K562 (cell line): Measurements from ENCODE around the gene IZUMO4. TPM values are rescaled to one million over a fixed set of nuclear protein-coding genes. Genes with fewer than 3 reads are reported as not detected.
A peak's percentile ranks its signal among the peaks of the same experiment; 100 is the strongest.

Experiments used
- ARHGAP35 ChIP-seq: fragments of 450-650 bp; IDR thresholded peaks from 2 replicates; pipeline ENCODE4 v1.6.1; 2018; ENCODE audit not compliant: partially characterized antibody
- ASH1L ChIP-seq: fragments of 450-650 bp; IDR thresholded peaks from 2 replicates; pipeline ENCODE4 v1.6.1; 2018; ENCODE audit warnings: borderline replicate concordance, mild to moderate bottlenecking, low read depth; ENCODE audit not compliant: partially characterized antibody
- ATF7 ChIP-seq: fragments of 450-650 bp; IDR thresholded peaks from 2 replicates; pipeline ENCODE4 v1.7.1; 2014; ENCODE audit warnings: mild to moderate bottlenecking, moderate library complexity
- GATAD2A ChIP-seq: fragments of 450-650 bp; IDR thresholded peaks from 2 replicates; pipeline ENCODE4 v1.6.1; 2017
- HNRNPLL ChIP-seq: fragments of 200-400 bp; formaldehyde crosslinking; IDR thresholded peaks from 2 replicates; pipeline ENCODE4 v1.6.1; 2017; ENCODE audit warnings: low read length, low read depth, mild to moderate bottlenecking; ENCODE audit not compliant: poor library complexity, severe bottlenecking
- MTF1 ChIP-seq: fragments of 250-450 bp; sonication (Bioruptor Pico); IDR thresholded peaks from 2 replicates; pipeline ENCODE4 v1.9.0; 2021; ENCODE audit warnings: moderate library complexity, mild to moderate bottlenecking, inconsistent platforms, borderline replicate concordance
- MXI1 ChIP-seq: IDR thresholded peaks from 2 replicates; pipeline ENCODE4 v1.6.1; 2011; ENCODE audit warnings: low read depth, mild to moderate bottlenecking, improper control_type of control experiment, low read length
- NEUROD1 ChIP-seq: fragments of 150-350 bp; IDR thresholded peaks from 2 replicates; pipeline ENCODE4 v1.6.1; 2014; ENCODE audit warnings: borderline replicate concordance, low read length, low read depth; ENCODE audit not compliant: partially characterized antibody
- NFE2L1 ChIP-seq: fragments of 450-650 bp; IDR thresholded peaks from 2 replicates; pipeline ENCODE4 v1.6.1; 2016; ENCODE audit warnings: missing genetic modification characterization, low read depth, mild to moderate bottlenecking, missing compliant biosample characterization, moderate library complexity, borderline replicate concordance
- PTBP1 ChIP-seq: fragments of 200-400 bp; formaldehyde crosslinking; IDR thresholded peaks from 2 replicates; pipeline ENCODE4 v1.6.1; 2017; ENCODE audit warnings: low read depth, low read length
- RAD21 ChIP-seq, 2 experiments: fragments of 250-450 bp in 1 of 2; fragments of 450-650 bp in 1 of 2; sonication (Bioruptor Pico) in 1 of 2; formaldehyde crosslinking in 1 of 2; IDR thresholded peaks in 1 of 2; conservative IDR thresholded peaks in 1 of 2; 2 replicates each; pipeline versions ENCODE4 v1.4.0 to v1.8.0; 2020 to 2022; ENCODE audit warnings: mild to moderate bottlenecking in 2 of 2, moderate library complexity in 1 of 2
- RAD51 ChIP-seq: fragments of 450-650 bp; IDR thresholded peaks from 2 replicates; pipeline ENCODE4 v1.7.1; 2016; ENCODE audit warnings: low read depth, mild to moderate bottlenecking, borderline replicate concordance
- SP2 ChIP-seq: IDR thresholded peaks from 2 replicates; pipeline ENCODE4 v1.6.1; 2011; ENCODE audit warnings: mild to moderate bottlenecking, low read depth, low read length, moderate library complexity; ENCODE audit not compliant: poor library complexity, severe bottlenecking; ENCODE audit errors: extremely low read depth
- SRSF7 ChIP-seq: fragments of 200-400 bp; formaldehyde crosslinking; optimal IDR thresholded peaks from 2 replicates; pipeline ENCODE3; 2017; ENCODE audit warnings: mild to moderate bottlenecking, low read depth, low read length
- TAL1 ChIP-seq: fragments of 450-650 bp; IDR thresholded peaks from 2 replicates; pipeline ENCODE4 v1.6.1; 2016; ENCODE audit warnings: mild to moderate bottlenecking
- ZNF41 ChIP-seq: fragments of 250-450 bp; sonication (Bioruptor Pico); conservative IDR thresholded peaks from 2 replicates; pipeline ENCODE4 v1.4.0; 2020; ENCODE audit warnings: mild to moderate bottlenecking
- ZNF583 ChIP-seq: fragments of 250-450 bp; sonication (Bioruptor Pico); IDR thresholded peaks from 2 replicates; pipeline ENCODE4 v1.4.0; 2020
- polyA plus RNA-seq, 8 experiments: library from polyadenylated mRNA; depleted of rRNA in 4 of 8; stranded (reverse) in 5 of 8; unstranded in 3 of 8; fragments of >200 nt; fragmentation: Nextera tagmentation in 2 of 8; fragmentation: Illumina TruSeq in 1 of 8; extraction: Ambion mirVana in 2 of 8; extraction: Trizol in 1 of 8; gene quantifications; 2 replicates each; pipeline versions ENCODE4 v1.2.1 to v1.2.3, GENCODE V29; 2011 to 2014; ENCODE audit warnings: inconsistent platforms in 1 of 8, missing spikeins in 1 of 8
- total RNA-seq, 7 experiments: library from RNA; depleted of rRNA in 6 of 7; stranded (reverse); fragments of >200 nt in 6 of 7; fragmentation: Illumina TruSeq in 2 of 7; extraction: Trizol in 2 of 7; gene quantifications; 2 replicates each; pipeline versions ENCODE4 v1.2.1 to v1.2.3, GENCODE V29; 2011 to 2021; ENCODE audit warnings: low replicate concordance in 1 of 7
- TF ChIP-seq, protein P1 (sequence below): fragments of 250-450 bp; sonication (Bioruptor Pico); IDR thresholded peaks from 2 replicates; pipeline ENCODE4 v1.4.0; 2020; ENCODE audit warnings: mild to moderate bottlenecking
- TF ChIP-seq, protein P2 (sequence below): fragments of 250-450 bp; sonication (Bioruptor Pico); IDR thresholded peaks from 2 replicates; pipeline ENCODE4 v1.5.0; 2021
- TF ChIP-seq, protein P3 (sequence below): fragments of 450-650 bp; IDR thresholded peaks from 2 replicates; pipeline ENCODE4 v1.6.1; 2017; ENCODE audit warnings: mild to moderate bottlenecking, moderate library complexity
- TF ChIP-seq, protein P4 (sequence below): sonication (generic); formaldehyde crosslinking; IDR thresholded peaks from 2 replicates; pipeline ENCODE4 v1.8.0; 2022; ENCODE audit warnings: missing genetic modification reagents, mild to moderate bottlenecking, moderate library complexity, borderline replicate concordance
- TF ChIP-seq, protein P5 (sequence below): fragments of 250-450 bp; sonication (Bioruptor Pico); IDR thresholded peaks from 2 replicates; pipeline ENCODE4 v1.4.0; 2020

The IZUMO4 gene
- total and polyA plus RNA-seq, 9 of the 15 experiments (the other 6 are each of a cell fraction or from before 2014, with no cell fraction given) = 0.07 to 3.9 (median 1.2) TPM

DNA sequence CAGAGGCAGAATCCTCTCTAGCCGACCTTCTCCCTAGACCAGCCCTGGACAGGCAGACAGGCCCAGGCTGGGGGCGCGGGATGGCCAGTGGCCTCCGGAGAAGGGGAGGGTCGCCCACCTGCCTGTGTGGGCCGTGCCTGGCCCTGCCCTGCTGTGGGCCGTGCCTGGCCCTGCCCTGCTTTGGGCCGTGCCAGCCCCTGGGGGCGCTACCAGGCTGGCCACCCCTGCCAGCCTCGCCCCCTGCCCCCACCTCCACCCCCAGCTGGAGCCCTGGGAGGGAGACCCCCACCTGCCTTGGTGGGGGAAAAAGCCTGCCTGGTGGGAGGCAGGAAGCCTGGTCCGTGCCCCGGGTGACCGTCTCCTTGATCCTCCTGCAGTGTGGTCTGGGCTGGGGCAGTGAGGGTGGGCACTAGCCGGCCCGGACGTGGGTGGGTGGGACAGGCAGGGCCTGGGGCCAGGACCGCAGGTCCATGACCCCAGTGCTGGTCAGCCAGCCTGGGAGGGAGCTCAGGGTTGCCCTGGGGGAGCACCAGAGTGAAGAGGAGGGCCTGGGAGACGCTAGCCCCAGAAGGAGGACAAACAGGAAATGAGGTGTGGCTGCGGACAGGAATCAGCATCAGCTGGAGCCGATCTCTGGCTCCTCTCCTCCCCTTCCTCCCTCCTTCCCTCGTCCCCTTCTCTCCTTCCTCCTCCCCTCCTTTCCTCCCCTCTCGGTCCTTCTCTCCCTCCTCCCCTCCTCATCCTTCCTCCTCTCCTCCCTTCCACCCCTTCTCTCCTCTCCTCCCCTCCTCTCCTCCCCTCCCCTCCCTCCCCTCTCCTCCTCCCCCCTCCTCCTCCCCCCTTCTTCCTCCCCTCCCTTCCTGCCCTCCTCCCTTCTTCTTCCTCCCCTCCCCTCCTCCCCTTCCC, 40.5 kb upstream of the IZUMO4 start (continued):
- TF ChIP-seq, protein P1, sequence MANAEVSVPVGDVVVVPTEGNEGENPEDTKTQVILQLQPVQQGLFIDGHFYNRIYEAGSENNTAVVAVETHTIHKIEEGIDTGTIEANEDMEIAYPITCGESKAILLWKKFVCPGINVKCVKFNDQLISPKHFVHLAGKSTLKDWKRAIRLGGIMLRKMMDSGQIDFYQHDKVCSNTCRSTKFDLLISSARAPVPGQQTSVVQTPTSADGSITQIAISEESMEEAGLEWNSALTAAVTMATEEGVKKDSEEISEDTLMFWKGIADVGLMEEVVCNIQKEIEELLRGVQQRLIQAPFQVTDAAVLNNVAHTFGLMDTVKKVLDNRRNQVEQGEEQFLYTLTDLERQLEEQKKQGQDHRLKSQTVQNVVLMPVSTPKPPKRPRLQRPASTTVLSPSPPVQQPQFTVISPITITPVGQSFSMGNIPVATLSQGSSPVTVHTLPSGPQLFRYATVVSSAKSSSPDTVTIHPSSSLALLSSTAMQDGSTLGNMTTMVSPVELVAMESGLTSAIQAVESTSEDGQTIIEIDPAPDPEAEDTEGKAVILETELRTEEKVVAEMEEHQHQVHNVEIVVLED = no peak; the same call in 1 of the 2 replicates
- TF ChIP-seq HNRNPLL = no peak
- no peak for TF ChIP-seq ARHGAP35
- TF ChIP-seq SP2 = no peak
- TF ChIP-seq TAL1 = no peak
- TF ChIP-seq, protein P2, sequence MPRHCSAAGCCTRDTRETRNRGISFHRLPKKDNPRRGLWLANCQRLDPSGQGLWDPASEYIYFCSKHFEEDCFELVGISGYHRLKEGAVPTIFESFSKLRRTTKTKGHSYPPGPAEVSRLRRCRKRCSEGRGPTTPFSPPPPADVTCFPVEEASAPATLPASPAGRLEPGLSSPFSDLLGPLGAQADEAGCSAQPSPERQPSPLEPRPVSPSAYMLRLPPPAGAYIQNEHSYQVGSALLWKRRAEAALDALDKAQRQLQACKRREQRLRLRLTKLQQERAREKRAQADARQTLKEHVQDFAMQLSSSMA = no peak
- no peak for TF ChIP-seq ASH1L
- TF ChIP-seq NEUROD1 = no peak
- no peak for TF ChIP-seq RAD51
- TF ChIP-seq NFE2L1 (tag) = no peak
- TF ChIP-seq MTF1 = no peak
- 0 out of 2 replicates have a peak, but pooled peaks have one; percentile 17 for TF ChIP-seq ATF7
- no peak; the same call in 1 of the 2 replicates for TF ChIP-seq ZNF583 (CRISPR knock-in tag)
- TF ChIP-seq, protein P3, sequence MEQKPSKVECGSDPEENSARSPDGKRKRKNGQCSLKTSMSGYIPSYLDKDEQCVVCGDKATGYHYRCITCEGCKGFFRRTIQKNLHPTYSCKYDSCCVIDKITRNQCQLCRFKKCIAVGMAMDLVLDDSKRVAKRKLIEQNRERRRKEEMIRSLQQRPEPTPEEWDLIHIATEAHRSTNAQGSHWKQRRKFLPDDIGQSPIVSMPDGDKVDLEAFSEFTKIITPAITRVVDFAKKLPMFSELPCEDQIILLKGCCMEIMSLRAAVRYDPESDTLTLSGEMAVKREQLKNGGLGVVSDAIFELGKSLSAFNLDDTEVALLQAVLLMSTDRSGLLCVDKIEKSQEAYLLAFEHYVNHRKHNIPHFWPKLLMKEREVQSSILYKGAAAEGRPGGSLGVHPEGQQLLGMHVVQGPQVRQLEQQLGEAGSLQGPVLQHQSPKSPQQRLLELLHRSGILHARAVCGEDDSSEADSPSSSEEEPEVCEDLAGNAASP = no peak
- peak; percentile 67; the same call in 1 of the 2 replicates for TF ChIP-seq GATAD2A
- TF ChIP-seq ZNF41 (CRISPR knock-in tag) = no peak
- TF ChIP-seq PTBP1 = no peak
- no peak for TF ChIP-seq MXI1
- TF ChIP-seq SRSF7 = no peak
- TF ChIP-seq, protein P4, sequence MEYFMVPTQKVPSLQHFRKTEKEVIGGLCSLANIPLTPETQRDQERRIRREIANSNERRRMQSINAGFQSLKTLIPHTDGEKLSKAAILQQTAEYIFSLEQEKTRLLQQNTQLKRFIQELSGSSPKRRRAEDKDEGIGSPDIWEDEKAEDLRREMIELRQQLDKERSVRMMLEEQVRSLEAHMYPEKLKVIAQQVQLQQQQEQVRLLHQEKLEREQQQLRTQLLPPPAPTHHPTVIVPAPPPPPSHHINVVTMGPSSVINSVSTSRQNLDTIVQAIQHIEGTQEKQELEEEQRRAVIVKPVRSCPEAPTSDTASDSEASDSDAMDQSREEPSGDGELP = peak; percentile 98
- TF ChIP-seq, protein P5, sequence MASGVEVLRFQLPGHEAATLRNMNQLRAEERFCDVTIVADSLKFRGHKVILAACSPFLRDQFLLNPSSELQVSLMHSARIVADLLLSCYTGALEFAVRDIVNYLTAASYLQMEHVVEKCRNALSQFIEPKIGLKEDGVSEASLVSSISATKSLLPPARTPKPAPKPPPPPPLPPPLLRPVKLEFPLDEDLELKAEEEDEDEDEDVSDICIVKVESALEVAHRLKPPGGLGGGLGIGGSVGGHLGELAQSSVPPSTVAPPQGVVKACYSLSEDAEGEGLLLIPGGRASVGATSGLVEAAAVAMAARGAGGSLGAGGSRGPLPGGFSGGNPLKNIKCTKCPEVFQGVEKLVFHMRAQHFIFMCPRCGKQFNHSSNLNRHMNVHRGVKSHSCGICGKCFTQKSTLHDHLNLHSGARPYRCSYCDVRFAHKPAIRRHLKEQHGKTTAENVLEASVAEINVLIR (CRISPR knock-in tag) = no peak
- TF ChIP-seq RAD21 (CRISPR knock-in tag; conservative IDR thresholded peaks at IDR 0.05 in 1 of 2, IDR thresholded peaks at IDR 0.05 in 1 of 2) = no peak
